ENCODE data around the gene HNMT.
"Not testable (repeated sequence)": the region's sequence is repeated elsewhere in the genome, so short reads cannot be mapped to it uniquely, and the experiment has no call there.

The HNMT gene

GRCh38 chr2:137964066-137964858, at the start of gene HNMT:
Gene HNMT, plus strand, starts transcription at chr2:137964473. Its CDS starts 19 bp downstream, at chr2:137964492.
- DNase-seq, result no peak

GRCh38 chr2:137921105-137921880, 43.0 kb upstream of the HNMT start:
- DNase-seq, result no peak

GRCh38 chr2:137922171-137922570, 42.1 kb upstream of the HNMT start:
- not testable (repeated sequence) for DNase-seq

GRCh38 chr2:137924019-137924418, 40.3 kb upstream of the HNMT start:
- DNase-seq, result no peak

- no peak for DNase-seq
These were observed 38.7 kb upstream of the HNMT start for GRCh38 chr2:137925599-137925998.

- DNase-seq, result no peak
These were observed 36.4 kb upstream of the HNMT start for GRCh38 chr2:137927846-137928245.

- no peak for DNase-seq
These were observed 35.4 kb upstream of the HNMT start for GRCh38 chr2:137928547-137929518.

GRCh38 chr2:137929519-137929916, 34.8 kb upstream of the HNMT start:
- no peak for DNase-seq

- no peak for DNase-seq
These were observed 34.1 kb upstream of the HNMT start for GRCh38 chr2:137930146-137930545.

- DNase-seq, result no peak
These were observed 28.7 kb upstream of the HNMT start for GRCh38 chr2:137935591-137935990.

- no peak for DNase-seq
These were observed 27.0 kb upstream of the HNMT start for GRCh38 chr2:137937246-137937645.

GRCh38 chr2:137937778-137938177, 26.5 kb upstream of the HNMT start:
- no peak for DNase-seq

- DNase-seq, result no peak
These were observed 26.1 kb upstream of the HNMT start for GRCh38 chr2:137938204-137938603.

GRCh38 chr2:137939026-137939425, 25.2 kb upstream of the HNMT start:
- DNase-seq, result no peak

- DNase-seq, result no peak
These were observed 24.1 kb upstream of the HNMT start for GRCh38 chr2:137940154-137940553.

- no peak for DNase-seq
These were observed 22.0 kb upstream of the HNMT start for GRCh38 chr2:137942037-137942832.

GRCh38 chr2:137942833-137943677, 21.2 kb upstream of the HNMT start:
- no peak for DNase-seq

- DNase-seq, result no peak
These were observed 20.5 kb upstream of the HNMT start for GRCh38 chr2:137943678-137944347.

GRCh38 chr2:137944714-137945113, 19.6 kb upstream of the HNMT start:
- no peak for DNase-seq

GRCh38 chr2:137945229-137945628, 19.0 kb upstream of the HNMT start:
- no peak for DNase-seq

- no peak for DNase-seq
These were observed 18.0 kb upstream of the HNMT start for GRCh38 chr2:137946227-137946626.

Measured in CD4-positive, alpha-beta T cell treated with Interleukin-10 for 1 hour (primary cell).